Measurements from ENCODE around the gene NTPCR. TPM values are rescaled to one million over a fixed set of nuclear protein-coding genes. Genes with fewer than 3 reads are reported as not detected.
A peak's percentile ranks its signal among the peaks of the same experiment; 100 is the strongest.

The NTPCR gene
- total RNA-seq, 6 experiments from 2014 or later, result 15.9 to 28.2 (median 19.7) TPM

- H3K36me3 ChIP-seq, result no peaks in the 10 kb centered on the region
- DNase-seq (no peak), ATAC-seq (no peak)
- 53% methylated on average over 5 of the region's 5 CpGs for WGBS (ENCODE audit: insufficient coverage, low coverage, low lambda C conversion rate, missing lambda C conversion rate)
- H3K27ac ChIP-seq, result no peak overlapping the region
- H3K4me3 ChIP-seq, result no peak overlapping the region
- intact Hi-C loops (cut with DNase I), result no loop called here
- H3K27me3 ChIP-seq, result no peaks in the 10 kb centered on the region
- H3K4me1 ChIP-seq, result no peaks in the 10 kb centered on the region
- TF ChIP-seq POLR2A (IDR thresholded peaks at IDR 0.05), result no peak
- no peak for TF ChIP-seq CTCF (IDR thresholded peaks at IDR 0.05)
- H3K9me3 ChIP-seq, result no peaks in the 10 kb centered on the region
These were observed 6.1 kb upstream of the NTPCR start for GRCh38 chr1:232944347-232944746.

DNA sequence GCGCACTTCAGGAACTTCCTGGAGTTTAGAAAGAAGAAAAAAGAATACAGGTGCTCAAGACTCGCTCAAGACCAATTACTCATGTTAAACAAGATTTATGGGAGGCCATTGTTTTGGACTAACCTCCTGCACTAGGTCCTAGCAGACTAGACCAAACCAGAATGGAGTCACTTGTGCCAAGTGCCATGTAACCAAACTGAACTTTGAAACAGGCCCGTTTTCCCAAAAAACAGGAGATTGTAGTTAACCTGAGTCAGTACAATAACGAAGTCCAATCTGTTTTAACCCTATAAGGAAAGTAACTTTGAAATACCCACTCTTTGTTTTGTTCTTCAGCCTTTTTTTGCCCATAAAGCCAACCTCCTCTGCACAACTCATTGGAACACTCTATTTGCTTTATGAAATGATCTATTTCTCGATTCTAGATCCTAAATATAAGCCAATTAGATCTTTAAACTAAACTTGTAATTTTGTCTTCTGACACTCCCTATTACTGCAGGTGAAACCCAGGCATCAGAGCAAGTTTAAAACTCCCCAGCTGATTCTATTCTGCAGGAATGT is 695 bp upstream of the NTPCR start:
- Histone ChIP-seq H3K36me3 (no peaks in the 10 kb centered on the region), H3K27me3 (no peaks in the 10 kb centered on the region), H3K4me1 (peaks cover 0 to 4% (median 2%) of the 10 kb centered on the region in 4 donors), H3K27ac (peak overlapping the region; percentile 53 to 60 (median 60)), H3K4me3 (peak overlapping the region; percentile 81 to 84 (median 82)), H3K9me3 (no peaks in the 10 kb centered on the region)
- intact Hi-C loops (cut with DNase I), result no loop called here
- DNase-seq (no peak), ATAC-seq (no peak)
- 49% methylated on average over 4 of the region's 5 CpGs for WGBS (ENCODE audit: insufficient coverage, low coverage, low lambda C conversion rate, missing lambda C conversion rate)
- TF ChIP-seq CTCF (IDR thresholded peaks at IDR 0.05) (no peak), POLR2A (IDR thresholded peaks at IDR 0.05) (no peak)

GRCh38 chr1:232951180-232951579 is 769 bp downstream of the NTPCR start:
- no peaks in the 10 kb centered on the region for H3K9me3 ChIP-seq
- peak in 3 of 4 donors; percentile 17 to 32 (median 29) for ATAC-seq
- peaks cover 0 to under 1% (median 0%) of the 10 kb centered on the region in 4 donors for H3K36me3 ChIP-seq
- peaks cover 0 to 4% (median 2%) of the 10 kb centered on the region in 4 donors for H3K4me1 ChIP-seq
- WGBS (ENCODE audit: insufficient coverage, low coverage, low lambda C conversion rate, missing lambda C conversion rate), result 18% methylated on average over 5 of the region's 5 CpGs
- H3K27me3 ChIP-seq, result no peaks in the 10 kb centered on the region
- no peak for DNase-seq
- H3K4me3 ChIP-seq, result peak overlapping the region; percentile 81 to 84 (median 82)
- H3K27ac ChIP-seq, result no peak overlapping the region
- intact Hi-C loops (cut with DNase I), result no loop called here
- no peak for TF ChIP-seq CTCF (IDR thresholded peaks at IDR 0.05)
- TF ChIP-seq POLR2A (IDR thresholded peaks at IDR 0.05), result no peak

DNA sequence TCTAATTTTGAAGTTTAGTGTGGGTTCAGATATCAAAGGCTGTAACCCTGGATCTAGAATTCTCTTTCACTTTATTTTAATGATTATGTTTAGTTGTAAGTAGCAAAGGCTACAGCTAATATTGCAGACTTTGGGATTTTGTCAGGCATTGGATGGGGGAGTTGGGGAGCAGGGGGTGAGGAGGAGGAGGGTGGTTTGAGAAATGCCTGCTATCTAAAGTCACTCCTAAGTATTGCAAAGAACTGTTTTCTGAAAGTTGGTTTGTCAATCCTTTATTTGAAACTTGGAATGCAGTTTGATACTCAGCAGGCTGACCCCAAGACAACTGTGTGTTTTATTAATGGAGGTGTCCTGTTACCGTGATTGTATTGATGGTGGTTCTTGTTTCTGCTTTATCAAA is 1.2 kb downstream of the NTPCR start:
- intact Hi-C loops (cut with DNase I), result no loop called here

More for the DNA sequence above, 1.2 kb downstream of the NTPCR start:
- whole genome bisulfite sequencing (ENCODE audit: insufficient coverage, low coverage, low lambda C conversion rate, missing lambda C conversion rate), result 17% methylated on average over 1 of the region's 1 CpG
- ATAC-seq (no peak), DNase-seq (no peak)
- Histone ChIP-seq H3K4me1 (peaks cover 0 to 4% (median 2%) of the 10 kb centered on the region in 4 donors), H3K4me3 (peak overlapping the region in 2 of 3 donors; percentile 82 to 84), H3K36me3 (peaks cover 0 to 5% (median 0%) of the 10 kb centered on the region in 4 donors), H3K27me3 (no peaks in the 10 kb centered on the region), H3K9me3 (no peaks in the 10 kb centered on the region), H3K27ac (no peak overlapping the region)
- TF ChIP-seq POLR2A (IDR thresholded peaks at IDR 0.05), result no peak
- no peak for TF ChIP-seq CTCF (IDR thresholded peaks at IDR 0.05)
